H1 (cell line): ENCODE data around the gene CHD1. TPM values are rescaled to one million over a fixed set of nuclear protein-coding genes. Genes with fewer than 3 reads are reported as not detected.

Experiments used
- CTCF ChIA-PET: fragments of 300-600 bp; sonication (Branson Sonifier 250); formaldehyde crosslinking; loops from one replicate; lab custom pipeline; 2021; ENCODE audit not compliant: partially characterized antibody; lab: Charles Lee
- POLR2A ChIA-PET: fragments of 300-600 bp; sonication (Branson Sonifier 250); formaldehyde crosslinking; loops from one replicate; lab custom pipeline; 2021; ENCODE audit warnings: inconsistent platforms; ENCODE audit not compliant: partially characterized antibody; lab: Charles Lee
- DNase-seq, 2 experiments: peaks; one replicate each; pipeline versions ENCODE4 v3.0.0 to v3.0.0-alpha.2; 2010 to 2022; ENCODE audit warnings: low spot score in 2 of 2, low read depth in 1 of 2, mixed read lengths in 1 of 2
- FAIRE-seq: peaks from 2 replicates; lab custom pipeline; 2011; peaks lifted over from hg19 to GRCh38; lab: Jason Lieb, UNC
- H2AFZ ChIP-seq: 2 replicates; pipeline ENCODE4 v1.8.1; 2012; ENCODE audit warnings: low read length, inconsistent platforms
- H2AK5ac ChIP-seq: 2 replicates; pipeline ENCODE4 v1.6.1; 2013; ENCODE audit warnings: low read depth, low read length
- H2BK120ac ChIP-seq: replicated peaks from 2 replicates; pipeline ENCODE3; 2013; ENCODE audit warnings: low read depth, low read length, inconsistent platforms
- H2BK12ac ChIP-seq: 2 replicates; pipeline ENCODE4 v1.6.1; 2013; ENCODE audit warnings: low read depth, low read length
- H2BK15ac ChIP-seq: 2 replicates; pipeline ENCODE4 v1.6.1; 2013; ENCODE audit warnings: low read length
- H2BK20ac ChIP-seq: 2 replicates; pipeline ENCODE4 v1.6.1; 2013; ENCODE audit warnings: low read length
- H2BK5ac ChIP-seq: 2 replicates; pipeline ENCODE4 v1.6.1; 2013; ENCODE audit warnings: low read depth, low read length
- H3K14ac ChIP-seq: 2 replicates; pipeline ENCODE4 v1.6.1; 2013; ENCODE audit warnings: inconsistent platforms; ENCODE audit not compliant: insufficient read length
- H3K18ac ChIP-seq: 2 replicates; pipeline ENCODE4 v1.6.1; 2013; ENCODE audit warnings: low read length; ENCODE audit errors: extremely low read depth
- H3K23ac ChIP-seq: 2 replicates; pipeline ENCODE4 v1.6.1; 2013; ENCODE audit warnings: inconsistent platforms; ENCODE audit not compliant: insufficient read length
- H3K23me2 ChIP-seq: 2 replicates; pipeline ENCODE4 v1.6.1; 2013; ENCODE audit warnings: low read depth, low read length
- H3K27ac ChIP-seq: 2 replicates; pipeline ENCODE4 v1.6.1; 2011; ENCODE audit warnings: low read depth, low read length, inconsistent platforms
- H3K27me3 ChIP-seq, 4 experiments: replicated peaks in 1 of 4; 1 replicate in 1 of 4; 2 replicates in 3 of 4; pipeline versions ENCODE4 v1.6.1 to v1.8.1; 2011 to 2013; ENCODE audit warnings: low read length in 3 of 4, mild to moderate bottlenecking in 3 of 4, inconsistent platforms in 2 of 4, mixed read lengths in 2 of 4, moderate library complexity in 1 of 4; ENCODE audit not compliant: control insufficient read depth in 3 of 4, insufficient read depth in 3 of 4; ENCODE audit errors: extremely low read depth in 1 of 4
- H3K36me3 ChIP-seq, 4 experiments: 2 replicates each; pipeline versions ENCODE4 v1.6.1 to v1.8.1; 2011 to 2013; ENCODE audit warnings: mild to moderate bottlenecking in 4 of 4, low read length in 3 of 4, moderate library complexity in 2 of 4, control low read depth in 1 of 4, inconsistent platforms in 1 of 4; ENCODE audit not compliant: insufficient read depth in 4 of 4, control insufficient read depth in 2 of 4
- H3K4ac ChIP-seq: replicated peaks from 2 replicates; pipeline ENCODE3; 2013; ENCODE audit warnings: low read length, low read depth, mixed read lengths, inconsistent platforms; ENCODE audit not compliant: insufficient read length
- H3K4me1 ChIP-seq, 4 experiments: replicated peaks in 1 of 4; 1 replicate in 1 of 4; 2 replicates in 3 of 4; pipeline versions ENCODE4 v1.6.1 to v1.8.1; 2011 to 2013; ENCODE audit warnings: low read length in 3 of 4, inconsistent platforms in 2 of 4, mixed read lengths in 1 of 4; ENCODE audit not compliant: insufficient read depth in 4 of 4, control insufficient read depth in 3 of 4
- H3K4me2 ChIP-seq, 2 experiments: 2 replicates each; pipeline versions ENCODE4 v1.6.1 to v1.8.1; 2011 to 2013; ENCODE audit warnings: low read depth in 2 of 2, low read length in 2 of 2, control low read depth in 1 of 2, inconsistent platforms in 1 of 2, mild to moderate bottlenecking in 1 of 2; ENCODE audit not compliant: insufficient read depth in 1 of 2
- H3K4me3 ChIP-seq, 4 experiments: fragments of 200-600, 300-600 bp in 1 of 4; sonication (generic), shearing (Covaris generic), sonication (Bioruptor Twin) in 1 of 4; 2 replicates each; pipeline versions ENCODE4 v1.5.1 to v1.8.1; 2011 to 2016; ENCODE audit warnings: low read length in 4 of 4, low read depth in 3 of 4, control low read depth in 2 of 4, inconsistent platforms in 2 of 4, mild to moderate bottlenecking in 2 of 4, mixed read lengths in 1 of 4, moderate library complexity in 1 of 4; ENCODE audit not compliant: insufficient read depth in 2 of 4; ENCODE audit errors: extremely low read depth in 1 of 4
- H3K56ac ChIP-seq: replicated peaks from 2 replicates; pipeline ENCODE3; 2013; ENCODE audit warnings: low read depth, mild to moderate bottlenecking, mixed read lengths, low read length, inconsistent platforms; ENCODE audit not compliant: insufficient read length
- H3K79me1 ChIP-seq: 2 replicates; pipeline ENCODE4 v1.6.1; 2013; ENCODE audit warnings: low read depth, low read length, control low read depth
- H3K79me2 ChIP-seq, 2 experiments: 2 replicates each; pipeline versions ENCODE4 v1.6.1 to v1.8.1; 2012 to 2013; ENCODE audit warnings: low read length in 2 of 2, mild to moderate bottlenecking in 2 of 2, inconsistent platforms in 1 of 2; ENCODE audit not compliant: insufficient read depth in 2 of 2, control insufficient read depth in 1 of 2
- H3K9ac ChIP-seq, 4 experiments: replicated peaks in 1 of 4; 1 replicate in 1 of 4; 2 replicates in 3 of 4; pipeline versions ENCODE4 v1.6.1 to v1.8.1; 2011 to 2013; ENCODE audit warnings: low read depth in 3 of 4, low read length in 3 of 4, control low read depth in 2 of 4, mild to moderate bottlenecking in 2 of 4, moderate library complexity in 2 of 4, inconsistent platforms in 1 of 4; ENCODE audit errors: extremely low read depth in 1 of 4
- H3K9me3 ChIP-seq, 2 experiments: 2 replicates each; pipeline versions ENCODE4 v1.6.1 to v1.8.1; 2012 to 2013; ENCODE audit warnings: mild to moderate bottlenecking in 2 of 2, moderate library complexity in 2 of 2, control low read depth in 1 of 2, inconsistent platforms in 1 of 2, low read depth in 1 of 2, low read length in 1 of 2, mixed read lengths in 1 of 2; ENCODE audit not compliant: insufficient read depth in 2 of 2
- H4K20me1 ChIP-seq, 2 experiments: replicated peaks in 1 of 2; 2 replicates each; pipeline versions ENCODE3 to v1.8.1; 2011 to 2013; ENCODE audit warnings: inconsistent platforms in 2 of 2, low read length in 2 of 2, mild to moderate bottlenecking in 1 of 2; ENCODE audit not compliant: insufficient read depth in 2 of 2, control insufficient read depth in 1 of 2
- H4K5ac ChIP-seq: 2 replicates; pipeline ENCODE4 v1.6.1; 2013; ENCODE audit warnings: low read length, low read depth, mixed read lengths, inconsistent platforms; ENCODE audit not compliant: insufficient read length
- H4K8ac ChIP-seq: 2 replicates; pipeline ENCODE4 v1.8.0; 2013; ENCODE audit warnings: mild to moderate bottlenecking, moderate library complexity, low read length, inconsistent platforms; ENCODE audit not compliant: insufficient read depth; ENCODE audit errors: extremely low read depth
- H4K91ac ChIP-seq: replicated peaks from 2 replicates; pipeline ENCODE3; 2013; ENCODE audit warnings: low read length, mixed read lengths, inconsistent platforms; ENCODE audit not compliant: insufficient read length
- ASH2L ChIP-seq: fragments of 200-600, 300-600 bp; sonication (generic); IDR thresholded peaks from one replicate; pipeline ENCODE4 v1.7.1; 2017; ENCODE audit warnings: low read length
- CTBP2 ChIP-seq: IDR thresholded peaks from 2 replicates; pipeline ENCODE4 v1.7.0; 2011; ENCODE audit warnings: borderline replicate concordance, mild to moderate bottlenecking, moderate library complexity, mixed read lengths, low read length; ENCODE audit not compliant: insufficient read depth, insufficient read length
- HDAC2 ChIP-seq, 2 experiments: fragments of 300-600 bp in 1 of 2; sonication (generic) in 1 of 2; IDR thresholded peaks; 2 replicates each; pipeline ENCODE4 v1.6.1; 2011 to 2012; ENCODE audit warnings: low read depth in 2 of 2, low read length in 2 of 2, mild to moderate bottlenecking in 2 of 2, moderate library complexity in 2 of 2, borderline replicate concordance in 1 of 2, inconsistent platforms in 1 of 2
- NRF1 ChIP-seq: IDR thresholded peaks from 2 replicates; pipeline ENCODE4 v1.6.1; 2011; ENCODE audit warnings: mild to moderate bottlenecking, low read depth, low read length, improper control_type of control experiment
- POLR2AphosphoS5 ChIP-seq: IDR thresholded peaks from 2 replicates; pipeline ENCODE4 v1.6.1; 2011; ENCODE audit warnings: low read depth, low read length
- SAP30 ChIP-seq: fragments of 300-600 bp; sonication (generic); IDR thresholded peaks from 2 replicates; pipeline ENCODE4 v1.7.1; 2012; ENCODE audit warnings: low read length, moderate library complexity, mild to moderate bottlenecking, inconsistent platforms; ENCODE audit not compliant: insufficient read depth, insufficient replicate concordance
- TAF1 ChIP-seq: IDR thresholded peaks from 2 replicates; pipeline ENCODE4 v1.6.1; 2011; ENCODE audit warnings: mild to moderate bottlenecking, low read depth, low read length
- WGBS, 2 experiments: shearing (Covaris generic) in 1 of 2; methylation state at CpG; one replicate each; pipeline versions ENCODE4 v1.1.6 to v1.1.7; 2013 to 2015; ENCODE audit warnings: low lambda C conversion rate in 2 of 2, mixed read lengths in 2 of 2, inconsistent platforms in 1 of 2, low coverage in 1 of 2, missing lambda C conversion rate in 1 of 2; ENCODE audit not compliant: insufficient replicate concordance in 2 of 2, insufficient coverage in 1 of 2, insufficient read length in 1 of 2; ENCODE audit errors: extremely low coverage in 1 of 2, missing lambda C conversion rate in 1 of 2; 5-methylcytosine and 5-hydroxymethylcytosine counted together
- long read RNA-seq, 2 experiments: library from RNA in 1 of 2; library from capped mRNA in 1 of 2; stranded (forward); transcript quantifications; one replicate each; pipeline ENCODE4 v2.0.0, GENCODE V29; 2021; ENCODE audit warnings: inconsistent platforms in 1 of 2
- polyA minus RNA-seq, 3 experiments: library from RNA; depleted of rRNA, polyadenylated mRNA; stranded (reverse); fragments of >200 nt; gene quantifications; 1 replicate in 2 of 3; 2 replicates in 1 of 3; pipeline ENCODE4 v1.2.3, GENCODE V29; 2011
- polyA plus RNA-seq, 7 experiments: library from polyadenylated mRNA; depleted of rRNA in 3 of 7; stranded (reverse) in 5 of 7; unstranded in 2 of 7; fragments of >200 nt in 5 of 7; fragments of 200-250 nt in 2 of 7; gene quantifications; 1 replicate in 5 of 7; 2 replicates in 1 of 7; 4 replicates in 1 of 7; pipeline versions ENCODE4 v1.2.1 to v1.2.3, GENCODE V29; 2011 to 2013; ENCODE audit warnings: missing spikeins in 2 of 7, mixed read lengths in 2 of 7
- total RNA-seq: library from RNA; stranded (reverse); fragmentation: NEBNext Ultra II Directional; extraction: Animal tissue kit (Norgen Biotek cat#: 25700); gene quantifications from 2 replicates; pipeline ENCODE4 v1.2.1, GENCODE V29; 2021

Gene CHD1
- total RNA-seq (50.8 and 53.0 TPM in 2 replicates), polyA plus RNA-seq (2011; rRNA removed) (5.7 and 15.6 TPM in 2 replicates), polyA minus RNA-seq (2011; rRNA and poly(A)+ RNA removed) (28.8 and 47.1 TPM in 2 replicates)
- polyA plus RNA-seq (2011; cell fraction: cytosol; rRNA removed), result 18.0 TPM
- 13.4 TPM for polyA plus RNA-seq (2011; cell fraction: nucleus; rRNA removed)
- 18.0 to 40.3 TPM (median 21.5 TPM) in 4 replicates for polyA plus RNA-seq (2012, experiment 1 of 2)
- polyA plus RNA-seq (2012, experiment 2 of 2), result 1.6 TPM
- 32.6 TPM for polyA plus RNA-seq (2013, experiment 1 of 2)
- 30.9 TPM for polyA plus RNA-seq (2013, experiment 2 of 2)
- polyA minus RNA-seq (2011; cell fraction: cytosol; rRNA and poly(A)+ RNA removed), result 33.7 TPM
- polyA minus RNA-seq (2011; cell fraction: nucleus; rRNA and poly(A)+ RNA removed), result 81.3 TPM
- long read RNA-seq, experiment 1, partial matches to known transcripts, result 18 of 24 reads
- long read RNA-seq, experiment 1, other reads (novel, unspliced or antisense), result 2 of 24 reads
- long read RNA-seq, experiment 2, partial matches to known transcripts, result 2 of 3 reads
- long read RNA-seq, experiment 2, other reads (novel, unspliced or antisense), result 1 of 3 reads

DNA sequence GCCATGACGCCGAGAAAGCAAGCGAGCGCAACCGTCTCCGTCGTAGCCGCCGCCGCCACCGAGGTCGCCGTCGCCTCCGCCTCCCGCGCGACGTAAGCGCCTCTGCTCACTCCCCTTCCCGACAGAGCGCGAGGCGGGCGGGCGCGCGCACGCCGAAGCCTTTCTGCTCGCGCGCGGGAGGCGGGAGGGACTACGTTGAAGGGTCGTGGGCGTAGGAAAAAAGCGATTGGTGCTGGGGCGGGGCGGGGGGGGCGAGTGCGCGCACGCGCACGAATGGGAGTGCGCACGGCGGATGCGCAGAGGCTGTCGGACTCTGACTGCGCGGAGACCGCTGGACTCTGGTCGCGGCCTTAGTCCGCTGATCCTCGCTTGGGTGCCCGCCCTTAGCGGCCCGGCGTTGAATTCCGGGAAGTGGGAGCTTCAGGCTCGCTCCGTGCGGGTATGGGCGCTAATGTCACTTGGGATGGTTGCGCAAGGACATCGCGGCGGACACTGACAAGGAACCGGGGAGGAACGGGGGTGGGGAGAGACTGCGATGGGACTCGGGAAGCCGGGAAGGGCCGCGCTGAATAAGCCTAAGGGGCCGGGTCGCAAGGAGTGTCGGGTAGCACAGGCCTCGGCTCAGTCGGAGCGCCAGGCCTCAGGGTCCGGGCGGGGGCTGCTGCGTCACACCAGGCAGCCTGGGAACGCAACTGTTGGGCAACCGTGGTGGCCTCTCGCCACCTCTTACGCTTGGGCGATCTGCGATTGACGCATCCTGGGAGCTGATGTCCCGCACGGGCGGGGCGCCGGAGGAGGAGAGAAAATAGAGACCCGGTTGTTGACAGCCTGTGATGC is at the start of gene CHD1:
Gene CHD1 (minus strand): TSS at position 135 of the 837 bp plus-strand sequence. CDS start 2,621 bp downstream, outside the sequence.
- Histone ChIP-seq H2BK5ac (peak within 1 kb of the TSS; percentile 84), H3K79me1 (no peaks in the 10 kb centered on the region; the same call in 1 of the 2 replicates), H3K14ac (no peak within 1 kb of the TSS), H3K27ac (peak within 1 kb of the TSS; percentile 89), H2BK120ac (no peak within 1 kb of the TSS), H3K79me2 (peaks cover 4 to 51% of the 10 kb centered on the region in 2 experiments; a peak in 3 of 4 replicates), H3K36me3 (peaks cover 0 to 21% (median 3%) of the 10 kb centered on the region in 4 experiments; a peak in 5 of 8 replicates), H3K9ac (peak within 1 kb of the TSS; percentile 76 to 92 (median 86)), H2AK5ac (no peak within 1 kb of the TSS), H4K91ac (peak within 1 kb of the TSS; percentile 65), H3K4ac (peak within 1 kb of the TSS; percentile 53), H3K4me2 (peak within 1 kb of the TSS; percentile 78 to 94), H2BK12ac (no peak within 1 kb of the TSS), H3K18ac (peak within 1 kb of the TSS; percentile 68), H4K5ac (peak within 1 kb of the TSS; percentile 85), H2BK15ac (no peak within 1 kb of the TSS), H3K23ac (no peak within 1 kb of the TSS), H3K23me2 (peaks cover 11% of the 10 kb centered on the region), H3K27me3 (no peaks in the 10 kb centered on the region), H4K20me1 (no peaks in the 10 kb centered on the region), H3K4me1 (peaks cover 0 to 3% (median 0%) of the 10 kb centered on the region in 4 experiments; a peak in 1 of 7 replicates), H2BK20ac (no peak within 1 kb of the TSS), H3K9me3 (no peaks in the 10 kb centered on the region), H2AFZ (peak within 1 kb of the TSS; percentile 89; the same call in 1 of the 2 replicates), H4K8ac (peak within 1 kb of the TSS; percentile 97), H3K4me3 (peak within 1 kb of the TSS; percentile 60 to 90 (median 87)), H3K56ac (peak within 1 kb of the TSS; percentile 87)
- DNase-seq (peak; percentile 88), FAIRE-seq (no peak)
- WGBS, 2 experiments, result 1% methylated on average over 46 of the region's 101 CpGs; no CpG with 5 or more reads in 1 of the 2 experiments
- POLR2A ChIA-PET, result interaction anchor here (0.7 to 4.2 kb wide), 15 partner anchors 9 to 111 kb away, joined by 3 to 12 read pairs (median 4); no protein-coding TSS in a partner anchor
- CTCF ChIA-PET, result interaction anchor here (1.7 to 2.1 kb wide), 4 partner anchors 13 to 96 kb away, joined by 3 to 7 read pairs (median 5); no protein-coding TSS in a partner anchor
- TF ChIP-seq SAP30 (peak; percentile 93), NRF1 (peak; percentile 86), CTBP2 (peak; percentile 14), TAF1 (peak; percentile 84), HDAC2 (IDR thresholded peaks at IDR 0.05; ENCODE audit: borderline replicate concordance in 1 of 2, low read depth in 2 of 2, low read length in 2 of 2) (peak in 1 of 2 experiments; percentile 68; a peak in 1 of 4 replicates), POLR2AphosphoS5 (peak; percentile 76; the same call in 1 of the 2 replicates), ASH2L (peak; percentile 70)
